HepG2 (cell line): Measurements from ENCODE around the gene DMXL1. TPM values are rescaled to one million over a fixed set of nuclear protein-coding genes. Genes with fewer than 3 reads are reported as not detected.

Experiments
- ATAC-seq: fragments of 200-7000 bp; cut with Tn5 transposase; 3 replicates; pipeline ENCODE4 v1.9.1; 2020; ENCODE audit warnings: mild to moderate bottlenecking, moderate library complexity
- BruUV-seq: library from RNA; stranded (reverse); fragments of 400-500 nt; replicated peaks from 2 replicates; lab custom pipeline; 2021; lab: Mats Ljungman, UMichigan
- CTCF ChIA-PET: fragments of 300-600 bp; formaldehyde crosslinking; extraction: SDS; loops from one replicate; lab custom pipeline; 2021; ENCODE audit warnings: low total read pairs, inconsistent platforms, low intra/inter-chr PET ratio; lab: Yijun Ruan, JAX
- POLR2A ChIA-PET: fragments of 350-600 bp; sonication (Branson Sonifier 250); formaldehyde crosslinking; loops from one replicate; lab custom pipeline; 2020; ENCODE audit warnings: antibody characterized with exemption, inconsistent platforms; lab: Yijun Ruan, JAX
- DNase-seq: peaks from one replicate; pipeline ENCODE4 v3.0.0-alpha.2; 2015; ENCODE audit warnings: low spot score
- FAIRE-seq: peaks from 3 replicates; lab custom pipeline; 2011; peaks lifted over from hg19 to GRCh38; lab: Jason Lieb, UNC
- H2AFZ ChIP-seq: one replicate; pipeline ENCODE4 v1.6.1; 2011; ENCODE audit warnings: low read length, inconsistent platforms
- H3K27ac ChIP-seq: fragments of 300-600 bp; 3 replicates; pipeline ENCODE4 v1.8.0; 2011; ENCODE audit warnings: mixed run types, mild to moderate bottlenecking, mixed read lengths, low read length, inconsistent platforms; ENCODE audit not compliant: insufficient read depth; ENCODE audit errors: extremely low read length
- H3K27me3 ChIP-seq, 2 experiments: fragments of 200-600 bp in 1 of 2; 2 replicates in 1 of 2; 3 replicates in 1 of 2; pipeline versions ENCODE4 v1.6.0 to v1.8.0; 2011; ENCODE audit warnings: low read length in 2 of 2, mild to moderate bottlenecking in 2 of 2, moderate library complexity in 2 of 2, inconsistent platforms in 1 of 2; ENCODE audit not compliant: insufficient read depth in 2 of 2, control insufficient read depth in 1 of 2
- H3K36me3 ChIP-seq, 2 experiments: fragments of 200-600 bp in 1 of 2; replicated peaks in 1 of 2; 2 replicates in 1 of 2; 3 replicates in 1 of 2; pipeline versions ENCODE4 v1.5.1 to v1.8.0; 2011; ENCODE audit warnings: low read length in 2 of 2, inconsistent platforms in 1 of 2; ENCODE audit not compliant: insufficient read depth in 2 of 2, control insufficient read depth in 1 of 2
- H3K4me1 ChIP-seq: 2 replicates; pipeline ENCODE4 v1.5.1; 2012; ENCODE audit warnings: low read length, inconsistent platforms; ENCODE audit not compliant: insufficient read depth
- H3K4me2 ChIP-seq: 2 replicates; pipeline ENCODE4 v1.6.0; 2011; ENCODE audit warnings: low read depth, low read length, inconsistent platforms
- H3K4me3 ChIP-seq, 3 experiments: fragments of 200-600 bp in 1 of 3; sonication (generic), shearing (Covaris generic) in 1 of 3; replicated peaks in 1 of 3; 2 replicates each; pipeline ENCODE4 v1.5.1; 2011 to 2016; ENCODE audit warnings: low read length in 3 of 3, inconsistent platforms in 2 of 3, low read depth in 2 of 3, mild to moderate bottlenecking in 2 of 3, control low read depth in 1 of 3, mixed read lengths in 1 of 3; ENCODE audit not compliant: insufficient read depth in 1 of 3
- H3K79me2 ChIP-seq: one replicate; pipeline ENCODE4 v1.6.1; 2011; ENCODE audit warnings: low read length, inconsistent platforms; ENCODE audit not compliant: insufficient read depth
- H3K9ac ChIP-seq: 2 replicates; pipeline ENCODE4 v1.6.0; 2011; ENCODE audit warnings: mild to moderate bottlenecking, low read depth, low read length, inconsistent platforms; ENCODE audit not compliant: insufficient read depth
- H3K9me3 ChIP-seq: 2 replicates; pipeline ENCODE4 v1.5.1; 2012; ENCODE audit warnings: mild to moderate bottlenecking, low read length
- H4K20me1 ChIP-seq: 2 replicates; pipeline ENCODE4 v1.6.0; 2011; ENCODE audit warnings: inconsistent platforms, mild to moderate bottlenecking, low read length, moderate library complexity; ENCODE audit not compliant: insufficient read depth
- BRD4 ChIP-seq: sonication (generic); formaldehyde crosslinking; IDR thresholded peaks from 2 replicates; pipeline ENCODE4 v1.4.0; 2020; ENCODE audit warnings: missing genetic modification reagents
- ELF1 ChIP-seq: sonication (generic); formaldehyde crosslinking; IDR thresholded peaks from 2 replicates; pipeline ENCODE4 v1.4.0; 2020; ENCODE audit warnings: missing genetic modification reagents
- ELF3 ChIP-seq: IDR thresholded peaks from 2 replicates; pipeline ENCODE4 v1.6.1; 2016; ENCODE audit warnings: missing genetic modification reagents, missing compliant biosample characterization
- FOXK2 ChIP-seq: fragments of 450-650 bp; IDR thresholded peaks from 2 replicates; pipeline ENCODE4 v1.6.1; 2016
- POGZ ChIP-seq: sonication (generic); formaldehyde crosslinking; IDR thresholded peaks from 2 replicates; pipeline ENCODE4 v1.4.0; 2020; ENCODE audit warnings: mild to moderate bottlenecking, missing genetic modification reagents
- PRMT3 ChIP-seq: sonication (generic); formaldehyde crosslinking; IDR thresholded peaks from 2 replicates; pipeline ENCODE4 v1.8.1; 2022; ENCODE audit warnings: low read depth, mild to moderate bottlenecking, moderate library complexity, missing genetic modification reagents, borderline replicate concordance
- SETDB1 ChIP-seq: sonication (generic); formaldehyde crosslinking; IDR thresholded peaks from 2 replicates; pipeline ENCODE4 v1.5.1; 2020; ENCODE audit warnings: missing genetic modification reagents, mild to moderate bottlenecking, borderline replicate concordance
- SNRNP70 ChIP-seq: fragments of 200-400 bp; formaldehyde crosslinking; IDR thresholded peaks from 2 replicates; pipeline ENCODE4 v1.6.1; 2017; ENCODE audit warnings: mild to moderate bottlenecking, low read depth, low read length, moderate library complexity
- ZNF180 ChIP-seq: sonication (generic); formaldehyde crosslinking; IDR thresholded peaks from 2 replicates; pipeline ENCODE4 v1.4.0; 2020; ENCODE audit warnings: low read depth, missing genetic modification reagents, borderline replicate concordance
- ZNF263 ChIP-seq: sonication (generic); formaldehyde crosslinking; IDR thresholded peaks from 2 replicates; pipeline ENCODE4 v1.4.0; 2020; ENCODE audit warnings: missing genetic modification reagents
- ZNF282 ChIP-seq: fragments of 450-650 bp; IDR thresholded peaks from 2 replicates; pipeline ENCODE4 v1.6.1; 2018; ENCODE audit not compliant: partially characterized antibody
- ZNF3 ChIP-seq: IDR thresholded peaks from 2 replicates; pipeline ENCODE4 v1.7.0; 2017; ENCODE audit warnings: inconsistent platforms
- ZNF569 ChIP-seq: sonication (generic); formaldehyde crosslinking; IDR thresholded peaks from 2 replicates; pipeline ENCODE4 v1.5.0; 2020; ENCODE audit warnings: mild to moderate bottlenecking, missing genetic modification reagents, moderate library complexity, borderline replicate concordance
- in situ Hi-C: cut with HindIII; loops from 2 replicates; pipeline ENCODE4 v1.10.0; 2017; ENCODE audit warnings: low pct_unique_long_range_greater_than_20kb; ENCODE audit not compliant: extremely low pct_ligation_motif_present
- intact Hi-C: fragments of 100-400 bp; cut with micrococcal nuclease; formaldehyde crosslinking; loops from one replicate; pipeline ENCODE4 v1.10.0; 2022; ENCODE audit not compliant: unreplicated experiment
- polyA plus RNA-seq, 8 experiments: library from polyadenylated mRNA; depleted of rRNA in 3 of 8; stranded (reverse) in 7 of 8; unstranded in 1 of 8; fragments of >200 nt; fragmentation: Illumina TruSeq in 4 of 8; extraction: Trizol in 4 of 8; gene quantifications; 2 replicates each; pipeline versions ENCODE4 v1.2.1 to v1.2.3, GENCODE V29; 2011 to 2016; ENCODE audit warnings: low read depth in 4 of 8, missing spikeins in 1 of 8, mixed read lengths in 1 of 8; ENCODE audit not compliant: insufficient read depth in 1 of 8
- total RNA-seq, 5 experiments: library from RNA; depleted of rRNA; stranded (reverse); fragments of >200 nt; fragmentation: Illumina TruSeq; extraction: Trizol; gene quantifications; 2 replicates each; pipeline ENCODE4 v1.2.3, GENCODE V29; 2016; ENCODE audit warnings: low read depth in 1 of 5
- TF ChIP-seq, protein P1 (sequence below): sonication (generic); formaldehyde crosslinking; IDR thresholded peaks from 2 replicates; pipeline ENCODE4 v1.4.0; 2020; ENCODE audit warnings: mild to moderate bottlenecking, missing genetic modification reagents
- TF ChIP-seq, protein P2 (sequence below), 2 experiments: sonication (generic) in 1 of 2; formaldehyde crosslinking in 1 of 2; IDR thresholded peaks; 2 replicates each; pipeline versions ENCODE4 v1.6.1 to v1.9.0; 2014 to 2022; ENCODE audit warnings: antibody characterized with exemption in 1 of 2, borderline replicate concordance in 1 of 2, inconsistent platforms in 1 of 2, low read depth in 1 of 2, missing genetic modification reagents in 1 of 2
- TF ChIP-seq, protein P3 (sequence below): sonication (generic); formaldehyde crosslinking; IDR thresholded peaks from 2 replicates; pipeline ENCODE4 v1.5.0; 2020; ENCODE audit warnings: missing genetic modification reagents
- TF ChIP-seq, protein P4 (sequence below): sonication (generic); formaldehyde crosslinking; IDR thresholded peaks from 2 replicates; pipeline ENCODE4 v1.4.0; 2020; ENCODE audit warnings: mild to moderate bottlenecking, missing genetic modification reagents, borderline replicate concordance

The DMXL1 gene
- total and polyA plus RNA-seq, 2 of the 13 experiments (the other 11 are each of a cell fraction or from before 2014, with no cell fraction given): 6.9 to 18.6 TPM

DNA sequence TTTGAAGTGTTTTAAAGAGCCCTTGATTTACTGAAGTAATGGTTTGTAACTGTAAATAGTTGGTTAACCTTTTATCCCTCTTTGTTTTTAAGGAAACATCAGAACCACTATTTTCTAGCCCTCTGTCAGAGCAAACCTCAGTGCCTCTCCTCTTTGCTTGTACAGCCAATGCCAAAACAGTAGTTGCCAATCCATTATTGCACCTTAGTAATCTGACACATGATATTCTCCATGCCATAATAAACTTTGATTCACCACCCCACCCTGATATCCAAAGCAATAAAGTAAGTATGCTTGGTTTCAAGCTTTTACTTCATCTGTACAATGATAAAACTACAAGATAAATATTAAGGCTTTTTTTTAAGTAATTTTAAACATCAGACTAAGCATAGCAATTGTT is 100.8 kb downstream of the DMXL1 start:
- H3K79me2 ChIP-seq: no peaks in the 10 kb centered on the region
- no peaks in the 10 kb centered on the region for H3K9me3 ChIP-seq
- no peaks in the 10 kb centered on the region for H3K36me3 ChIP-seq
- no peak overlapping the region for H3K9ac ChIP-seq
- no peak for DNase-seq
- no peak overlapping the region for H3K4me3 ChIP-seq
- no peak overlapping the region for H3K27ac ChIP-seq
- POLR2A ChIA-PET: no interaction called here
- no peak overlapping the region for H3K4me2 ChIP-seq
- no peaks in the 10 kb centered on the region for H3K27me3 ChIP-seq
- ATAC-seq: no peak
- FAIRE-seq: no peak
- intact Hi-C loops (no loop called here), in situ Hi-C loops (no loop called here)
- H4K20me1 ChIP-seq: no peaks in the 10 kb centered on the region
- no peak overlapping the region for H2AFZ ChIP-seq
- TF ChIP-seq, protein P1, sequence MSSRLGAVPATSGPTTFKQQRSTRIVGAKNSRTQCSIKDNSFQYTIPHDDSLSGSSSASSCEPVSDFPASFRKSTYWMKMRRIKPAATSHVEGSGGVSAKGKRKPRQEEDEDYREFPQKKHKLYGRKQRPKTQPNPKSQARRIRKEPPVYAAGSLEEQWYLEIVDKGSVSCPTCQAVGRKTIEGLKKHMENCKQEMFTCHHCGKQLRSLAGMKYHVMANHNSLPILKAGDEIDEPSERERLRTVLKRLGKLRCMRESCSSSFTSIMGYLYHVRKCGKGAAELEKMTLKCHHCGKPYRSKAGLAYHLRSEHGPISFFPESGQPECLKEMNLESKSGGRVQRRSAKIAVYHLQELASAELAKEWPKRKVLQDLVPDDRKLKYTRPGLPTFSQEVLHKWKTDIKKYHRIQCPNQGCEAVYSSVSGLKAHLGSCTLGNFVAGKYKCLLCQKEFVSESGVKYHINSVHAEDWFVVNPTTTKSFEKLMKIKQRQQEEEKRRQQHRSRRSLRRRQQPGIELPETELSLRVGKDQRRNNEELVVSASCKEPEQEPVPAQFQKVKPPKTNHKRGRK (CRISPR knock-in tag): no peak
- TF ChIP-seq ZNF3: no peak
- TF ChIP-seq ELF3: no peak
- no peak for TF ChIP-seq BRD4
- no peak for TF ChIP-seq ZNF180 (CRISPR knock-in tag)
- TF ChIP-seq, protein P2, sequence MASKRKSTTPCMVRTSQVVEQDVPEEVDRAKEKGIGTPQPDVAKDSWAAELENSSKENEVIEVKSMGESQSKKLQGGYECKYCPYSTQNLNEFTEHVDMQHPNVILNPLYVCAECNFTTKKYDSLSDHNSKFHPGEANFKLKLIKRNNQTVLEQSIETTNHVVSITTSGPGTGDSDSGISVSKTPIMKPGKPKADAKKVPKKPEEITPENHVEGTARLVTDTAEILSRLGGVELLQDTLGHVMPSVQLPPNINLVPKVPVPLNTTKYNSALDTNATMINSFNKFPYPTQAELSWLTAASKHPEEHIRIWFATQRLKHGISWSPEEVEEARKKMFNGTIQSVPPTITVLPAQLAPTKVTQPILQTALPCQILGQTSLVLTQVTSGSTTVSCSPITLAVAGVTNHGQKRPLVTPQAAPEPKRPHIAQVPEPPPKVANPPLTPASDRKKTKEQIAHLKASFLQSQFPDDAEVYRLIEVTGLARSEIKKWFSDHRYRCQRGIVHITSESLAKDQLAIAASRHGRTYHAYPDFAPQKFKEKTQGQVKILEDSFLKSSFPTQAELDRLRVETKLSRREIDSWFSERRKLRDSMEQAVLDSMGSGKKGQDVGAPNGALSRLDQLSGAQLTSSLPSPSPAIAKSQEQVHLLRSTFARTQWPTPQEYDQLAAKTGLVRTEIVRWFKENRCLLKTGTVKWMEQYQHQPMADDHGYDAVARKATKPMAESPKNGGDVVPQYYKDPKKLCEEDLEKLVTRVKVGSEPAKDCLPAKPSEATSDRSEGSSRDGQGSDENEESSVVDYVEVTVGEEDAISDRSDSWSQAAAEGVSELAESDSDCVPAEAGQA (IDR thresholded peaks at IDR 0.05; ENCODE audit: low read depth): no peak
- TF ChIP-seq, protein P2 (CRISPR knock-in tag; IDR thresholded peaks at IDR 0.05; ENCODE audit: borderline replicate concordance): no peak
- TF ChIP-seq, protein P3, sequence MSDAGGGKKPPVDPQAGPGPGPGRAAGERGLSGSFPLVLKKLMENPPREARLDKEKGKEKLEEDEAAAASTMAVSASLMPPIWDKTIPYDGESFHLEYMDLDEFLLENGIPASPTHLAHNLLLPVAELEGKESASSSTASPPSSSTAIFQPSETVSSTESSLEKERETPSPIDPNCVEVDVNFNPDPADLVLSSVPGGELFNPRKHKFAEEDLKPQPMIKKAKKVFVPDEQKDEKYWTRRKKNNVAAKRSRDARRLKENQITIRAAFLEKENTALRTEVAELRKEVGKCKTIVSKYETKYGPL (CRISPR knock-in tag): no peak
- TF ChIP-seq SETDB1 (CRISPR knock-in tag): no peak
- no peak for TF ChIP-seq POGZ
- TF ChIP-seq ZNF282: no peak
- TF ChIP-seq PRMT3: no peak
- TF ChIP-seq FOXK2: no peak
- no peak for TF ChIP-seq ZNF569 (CRISPR knock-in tag)
- TF ChIP-seq ELF1 (CRISPR knock-in tag): no peak
- no peak for TF ChIP-seq ZNF263 (CRISPR knock-in tag)
- TF ChIP-seq SNRNP70: no peak
- TF ChIP-seq, protein P4, sequence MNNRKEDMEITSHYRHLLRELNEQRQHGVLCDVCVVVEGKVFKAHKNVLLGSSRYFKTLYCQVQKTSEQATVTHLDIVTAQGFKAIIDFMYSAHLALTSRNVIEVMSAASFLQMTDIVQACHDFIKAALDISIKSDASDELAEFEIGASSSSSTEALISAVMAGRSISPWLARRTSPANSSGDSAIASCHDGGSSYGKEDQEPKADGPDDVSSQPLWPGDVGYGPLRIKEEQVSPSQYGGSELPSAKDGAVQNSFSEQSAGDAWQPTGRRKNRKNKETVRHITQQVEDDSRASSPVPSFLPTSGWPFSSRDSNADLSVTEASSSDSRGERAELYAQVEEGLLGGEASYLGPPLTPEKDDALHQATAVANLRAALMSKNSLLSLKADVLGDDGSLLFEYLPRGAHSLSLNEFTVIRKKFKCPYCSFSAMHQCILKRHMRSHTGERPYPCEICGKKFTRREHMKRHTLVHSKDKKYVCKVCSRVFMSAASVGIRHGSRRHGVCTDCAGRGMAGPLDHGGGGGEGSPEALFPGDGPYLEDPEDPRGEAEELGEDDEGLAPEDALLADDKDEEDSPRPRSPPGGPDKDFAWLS (CRISPR knock-in tag): no peak
- BruUV-seq: no TSS peak
- peaks cover 12% of the 10 kb centered on the region for H3K4me1 ChIP-seq
- CTCF ChIA-PET: no interaction called here
